SK-N-MC (cell line): Measurements from ENCODE around the gene BATF3.

Experiments used
- DNase-seq: peaks from one replicate; pipeline ENCODE4 v3.0.0-alpha.2; 2011; ENCODE audit warnings: low read depth, low spot score
- H3K27ac ChIP-seq: fragments of 200-600 bp; sonication (generic); 2 replicates; pipeline ENCODE4 v1.5.1; 2016; ENCODE audit warnings: mixed run types
- H3K36me3 ChIP-seq: fragments of 200-600 bp; sonication (generic); 2 replicates; pipeline ENCODE4 v1.6.1; 2017; ENCODE audit warnings: antibody characterized with exemption, low read length, mixed read lengths; ENCODE audit not compliant: insufficient read depth
- H3K4me3 ChIP-seq: fragments of 200-600 bp; sonication (generic); 2 replicates; pipeline ENCODE4 v1.5.1; 2016
- H3K9ac ChIP-seq: fragments of 200-600 bp; sonication (generic); 2 replicates; pipeline ENCODE4 v1.8.0; 2017; ENCODE audit warnings: mixed run types, mixed read lengths; ENCODE audit not compliant: insufficient read length
- H3K9me3 ChIP-seq: fragments of 200-600 bp; sonication (generic); 2 replicates; pipeline ENCODE4 v1.6.1; 2017; ENCODE audit warnings: low read depth, mild to moderate bottlenecking, antibody characterized with exemption, low read length, moderate library complexity, mixed read lengths
- EZH2 ChIP-seq: fragments of 200-600 bp; sonication (generic); IDR thresholded peaks from one replicate; pipeline ENCODE4 v1.6.1; 2017; ENCODE audit warnings: antibody characterized with exemption
- FOXP2 ChIP-seq: optimal IDR thresholded peaks from 2 replicates; pipeline ENCODE3; 2011; ENCODE audit warnings: mild to moderate bottlenecking, moderate library complexity; ENCODE audit not compliant: insufficient read depth; ENCODE audit errors: extremely low read length, control extremely low read depth
- POLR2AphosphoS5 ChIP-seq: IDR thresholded peaks from 2 replicates; pipeline ENCODE4 v1.6.1; 2012; ENCODE audit warnings: mild to moderate bottlenecking, low read depth, low read length, borderline replicate concordance

Gene BATF3

DNA sequence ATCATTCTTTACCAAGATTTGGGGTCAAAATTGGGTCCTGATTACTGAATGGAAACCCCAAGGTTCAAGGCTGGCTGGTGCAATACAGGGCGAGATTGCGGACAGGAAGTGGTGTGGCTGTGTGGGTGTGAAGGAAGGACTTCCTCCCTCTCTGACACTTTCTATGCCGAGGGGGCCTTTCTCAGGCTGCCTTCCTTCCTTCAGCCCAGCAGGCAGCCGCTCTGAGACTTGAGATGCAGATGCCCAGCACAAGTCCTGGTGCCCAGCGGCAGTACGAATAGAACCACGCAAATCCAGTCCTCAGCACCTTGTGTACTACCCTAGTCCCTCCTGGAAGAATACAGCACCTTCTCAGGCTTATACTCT, 16.3 kb downstream of the BATF3 start:
- Histone ChIP-seq H3K27ac (no peak overlapping the region), H3K9ac (no peak overlapping the region), H3K4me3 (no peak overlapping the region), H3K36me3 (no peaks in the 10 kb centered on the region), H3K9me3 (no peaks in the 10 kb centered on the region)
- no peak for DNase-seq
- TF ChIP-seq FOXP2 (no peak), POLR2AphosphoS5 (no peak), EZH2 (no peak)

DNA sequence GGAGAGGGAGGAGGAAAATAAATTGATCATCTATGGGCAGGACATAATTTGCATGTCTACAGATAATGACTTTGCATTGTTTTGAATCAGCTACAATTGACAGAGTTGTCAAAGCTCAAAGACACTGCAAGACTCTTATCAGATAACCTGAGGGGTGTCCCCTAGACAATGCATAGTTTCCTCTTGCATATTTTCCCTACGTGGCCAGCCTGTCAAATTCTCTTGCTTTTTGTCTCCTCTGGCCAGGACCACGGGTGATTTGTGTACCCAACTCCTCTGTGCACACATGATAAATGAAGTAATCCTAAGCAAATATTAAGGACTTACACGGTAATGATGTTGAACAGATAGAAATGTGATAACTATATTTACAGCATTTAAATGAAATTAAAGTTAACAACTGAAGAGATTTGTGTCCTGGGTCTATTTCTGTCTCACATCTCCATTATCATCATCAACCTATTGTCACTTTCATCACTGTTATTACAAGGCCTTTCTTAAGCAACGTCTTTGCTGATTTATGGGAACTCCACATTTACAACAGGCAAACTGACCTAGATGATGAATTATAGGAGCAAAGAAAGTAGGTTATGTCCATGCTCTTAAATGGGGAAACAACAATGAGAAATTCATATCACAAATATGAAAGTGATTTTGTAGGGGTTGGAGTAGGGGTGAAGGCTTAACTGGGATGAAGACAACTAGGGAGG, 18.8 kb downstream of the BATF3 start:
- TF ChIP-seq EZH2, result no peak
- TF ChIP-seq POLR2AphosphoS5, result no peak
- no peak for TF ChIP-seq FOXP2
- Histone ChIP-seq H3K27ac (no peak overlapping the region), H3K9me3 (no peaks in the 10 kb centered on the region), H3K4me3 (no peak overlapping the region), H3K36me3 (no peaks in the 10 kb centered on the region), H3K9ac (no peak overlapping the region)
- no peak for DNase-seq

DNA sequence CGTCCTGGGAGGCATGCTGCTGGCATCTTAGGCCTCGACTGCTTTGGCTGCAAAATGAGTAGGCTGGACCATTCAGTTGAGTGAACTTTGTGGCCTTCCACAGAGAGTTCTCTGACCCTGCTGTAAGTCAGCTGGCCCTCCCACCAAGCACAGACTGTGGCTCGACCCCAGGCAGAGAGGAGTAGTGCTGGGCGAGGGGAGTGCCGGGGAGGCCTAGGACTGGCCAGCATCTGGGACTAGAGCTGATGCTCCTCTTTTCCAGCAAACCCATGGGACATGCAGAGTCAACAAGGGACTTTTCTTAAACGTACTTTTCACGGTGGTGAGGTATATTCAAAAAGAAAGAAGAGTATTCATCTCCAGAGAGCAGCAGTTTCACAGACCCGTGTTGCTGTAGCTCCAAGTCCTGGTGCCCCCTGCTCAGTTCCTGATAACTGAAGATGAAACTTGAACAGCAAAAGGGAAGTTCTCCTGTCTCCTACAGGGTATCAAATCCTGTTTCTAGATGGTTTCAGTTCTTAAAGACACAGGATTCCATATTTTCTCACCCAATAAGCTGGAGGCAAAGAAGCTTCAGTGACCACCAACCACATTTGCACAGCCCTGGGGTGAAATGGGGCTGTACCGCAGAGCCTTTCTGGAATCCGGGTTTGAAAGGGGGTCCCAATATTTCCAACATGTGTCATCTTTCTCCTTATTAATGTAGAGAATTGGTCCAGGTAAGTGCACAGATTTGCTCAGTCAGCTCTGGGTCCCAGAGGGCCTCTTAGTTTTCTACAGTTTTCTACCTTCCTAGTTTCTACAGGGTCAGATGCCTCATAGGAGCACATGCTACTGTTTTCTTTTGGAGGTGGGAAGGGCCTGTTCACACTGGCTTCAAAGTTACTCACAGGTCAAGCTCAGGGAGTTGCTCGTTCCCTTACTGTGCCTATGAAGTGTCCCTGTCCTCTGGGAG, 20.9 kb downstream of the BATF3 start:
- Histone ChIP-seq H3K36me3 (no peaks in the 10 kb centered on the region), H3K4me3 (no peak overlapping the region), H3K9me3 (no peaks in the 10 kb centered on the region), H3K27ac (no peak overlapping the region), H3K9ac (no peak overlapping the region)
- no peak for DNase-seq
- TF ChIP-seq POLR2AphosphoS5 (no peak), EZH2 (no peak), FOXP2 (no peak)

DNA sequence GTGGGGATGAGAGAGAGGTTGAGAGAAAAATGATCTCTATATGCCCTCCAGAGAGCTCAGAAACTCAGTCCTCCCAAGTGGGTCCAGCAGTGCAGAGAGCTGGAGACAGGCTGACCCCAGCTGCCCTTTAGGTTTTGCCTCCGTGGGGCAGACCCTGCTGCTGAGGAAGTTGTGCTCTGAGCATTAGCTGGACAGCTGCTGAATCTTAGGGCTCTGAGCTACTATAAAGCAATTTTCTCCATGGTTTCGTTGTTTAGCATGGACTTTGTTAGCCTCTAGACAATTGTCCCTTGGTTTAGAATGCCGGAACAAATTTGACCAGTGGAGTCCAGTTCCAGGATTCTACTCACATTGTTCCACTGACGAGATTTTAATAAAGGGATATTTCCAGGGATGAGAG, 22.1 kb downstream of the BATF3 start:
- Histone ChIP-seq H3K36me3 (no peaks in the 10 kb centered on the region), H3K4me3 (no peak overlapping the region), H3K9ac (no peak overlapping the region), H3K9me3 (no peaks in the 10 kb centered on the region), H3K27ac (no peak overlapping the region)
- TF ChIP-seq POLR2AphosphoS5 (no peak), FOXP2 (no peak), EZH2 (no peak)
- DNase-seq, result no peak

DNA sequence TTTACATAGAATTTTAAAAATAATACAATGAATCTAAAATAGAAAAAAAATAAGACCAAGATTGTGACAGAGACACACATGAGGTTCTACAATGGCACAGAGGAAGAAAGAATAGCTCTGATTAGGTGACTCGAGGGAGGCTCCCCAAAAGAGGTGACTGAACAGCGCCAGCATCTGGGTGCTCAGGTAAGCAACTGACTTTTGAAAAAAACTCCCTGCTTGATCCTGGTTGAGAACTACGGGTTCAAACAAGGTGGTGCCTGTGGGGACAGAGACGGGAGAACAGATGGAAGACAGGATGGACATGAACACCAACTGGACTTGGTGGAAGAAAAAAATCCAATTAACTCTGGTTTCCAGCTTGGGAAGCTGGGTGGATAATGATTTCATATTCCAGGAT, 22.5 kb downstream of the BATF3 start:
- no peak for TF ChIP-seq POLR2AphosphoS5
- TF ChIP-seq EZH2, result no peak
- Histone ChIP-seq H3K4me3 (no peak overlapping the region), H3K9me3 (no peaks in the 10 kb centered on the region), H3K36me3 (no peaks in the 10 kb centered on the region), H3K27ac (no peak overlapping the region), H3K9ac (no peak overlapping the region)
- DNase-seq, result no peak

DNA sequence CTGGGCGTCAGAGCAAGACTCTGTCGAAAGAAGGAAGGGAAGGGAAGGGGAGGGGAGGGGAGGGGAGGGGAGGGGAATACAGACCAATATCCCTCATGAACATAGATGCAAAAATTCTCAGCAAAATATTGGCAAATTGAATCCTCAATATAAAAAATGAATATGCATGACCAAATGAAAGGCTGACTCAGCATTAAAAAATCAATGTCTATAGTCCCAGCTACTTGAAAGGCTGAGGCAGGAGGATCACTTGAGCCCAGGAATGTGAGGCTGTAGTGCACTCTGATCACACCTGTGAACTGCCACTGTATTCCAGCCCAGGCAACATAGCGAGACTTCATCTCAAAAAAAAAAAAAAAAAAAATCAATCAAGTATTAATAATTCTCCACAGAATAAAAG, 24.0 kb downstream of the BATF3 start:
- Histone ChIP-seq H3K27ac (no peak overlapping the region), H3K9me3 (no peaks in the 10 kb centered on the region), H3K4me3 (no peak overlapping the region), H3K9ac (no peak overlapping the region), H3K36me3 (no peaks in the 10 kb centered on the region)
- no peak for TF ChIP-seq POLR2AphosphoS5
- no peak for TF ChIP-seq EZH2
- TF ChIP-seq FOXP2, result no peak
- no peak for DNase-seq

DNA sequence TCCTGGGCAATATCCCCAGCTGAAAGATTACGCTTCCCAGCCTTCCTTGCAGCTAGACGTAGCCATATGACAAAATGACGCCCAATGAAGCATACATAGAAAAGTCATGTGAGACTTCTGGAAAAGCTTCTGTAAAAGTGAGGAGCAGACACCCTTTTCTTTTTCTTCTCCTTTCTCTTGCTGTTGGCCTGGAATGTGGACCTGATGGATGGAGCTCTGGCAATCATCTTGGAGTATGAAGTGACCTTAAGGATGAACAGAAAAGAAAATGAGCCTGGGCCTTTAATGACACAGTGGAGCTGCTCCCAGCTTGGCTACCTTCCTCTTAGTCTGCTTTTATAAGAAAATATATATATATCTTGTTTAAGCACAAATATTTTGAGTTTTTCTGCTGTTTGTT, 24.8 kb downstream of the BATF3 start:
- H3K9ac ChIP-seq, result no peak overlapping the region
- DNase-seq, result no peak
- no peak overlapping the region for H3K27ac ChIP-seq
- H3K9me3 ChIP-seq, result no peaks in the 10 kb centered on the region
- H3K4me3 ChIP-seq, result no peak overlapping the region
- H3K36me3 ChIP-seq, result no peaks in the 10 kb centered on the region
- TF ChIP-seq FOXP2 (no peak), POLR2AphosphoS5 (no peak), EZH2 (no peak)

DNA sequence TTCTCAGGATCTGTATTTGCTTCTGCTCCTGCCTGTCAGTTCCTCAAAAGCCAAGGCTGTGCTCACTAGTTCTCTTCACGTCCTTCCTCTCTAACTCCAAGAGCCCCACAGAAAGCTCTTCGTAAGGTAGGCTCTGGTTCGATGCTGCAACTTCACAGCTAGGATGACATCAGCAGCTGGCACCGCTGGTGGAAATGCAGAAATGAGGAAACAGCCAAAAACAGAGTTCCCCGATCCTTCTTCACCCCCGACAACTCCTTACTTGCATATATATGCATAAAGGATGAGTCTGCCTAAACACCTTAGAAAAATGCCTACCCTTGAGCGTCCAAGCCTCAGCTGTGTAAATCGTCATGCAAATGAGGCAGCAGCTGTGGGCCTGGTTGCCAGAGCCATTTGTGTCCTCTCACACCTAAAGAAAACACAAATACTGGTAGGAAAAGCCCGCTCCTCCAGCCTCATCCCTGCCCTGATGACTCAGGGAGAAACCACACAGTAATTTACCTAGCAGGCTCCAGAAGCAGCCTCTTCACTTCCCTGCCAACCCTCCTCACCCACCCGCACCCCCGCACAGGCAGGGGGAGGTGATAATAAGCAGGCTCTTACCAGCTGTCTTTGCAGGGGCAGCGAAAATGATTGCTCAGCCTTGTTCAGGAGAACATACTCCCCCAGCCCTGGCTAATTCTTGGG, 28.2 kb downstream of the BATF3 start:
- DNase-seq, result no peak
- Histone ChIP-seq H3K4me3 (no peak overlapping the region), H3K36me3 (no peaks in the 10 kb centered on the region), H3K9ac (no peak overlapping the region), H3K27ac (no peak overlapping the region), H3K9me3 (no peaks in the 10 kb centered on the region)
- TF ChIP-seq EZH2 (no peak), FOXP2 (no peak), POLR2AphosphoS5 (no peak)
